Colonic mucosa (tissue), 4 donors: ENCODE results near the gene ADRA2C. TPM values are rescaled to one million over a fixed set of nuclear protein-coding genes. Genes with fewer than 3 reads are reported as not detected.

Experiments
- DNase-seq: peaks from one replicate; pipeline ENCODE4 v3.0.0-alpha.2; 2020
- H3K27ac ChIP-seq: fragments of 200-600 bp; one replicate; pipeline ENCODE4 v1.8.0; 2021
- H3K27me3 ChIP-seq: fragments of 200-600 bp; one replicate; pipeline ENCODE4 v1.8.0; 2021
- H3K36me3 ChIP-seq: fragments of 200-600 bp; one replicate; pipeline ENCODE4 v1.8.0; 2021
- H3K4me1 ChIP-seq: fragments of 200-600 bp; one replicate; pipeline ENCODE4 v1.8.0; 2021; ENCODE audit warnings: mild to moderate bottlenecking
- H3K4me3 ChIP-seq: fragments of 200-600 bp; one replicate; pipeline ENCODE4 v1.8.0; 2021
- H3K9ac ChIP-seq, 2 donors: one replicate each; pipeline ENCODE4 v1.7.0; 2013; ENCODE audit warnings: control low read depth in 2 of 2, low read depth in 2 of 2, low read length in 2 of 2
- H3K9me3 ChIP-seq: fragments of 200-600 bp; one replicate; pipeline ENCODE4 v1.8.0; 2021
- intact Hi-C: fragments of 100-400 bp; cut with DNase I; formaldehyde crosslinking; loops from one replicate; pipeline ENCODE4 v1.14.1; 2022
- total RNA-seq, 2 donors: library from RNA; stranded (reverse); fragmentation: NEBNext Ultra II Directional in 1 of 2; extraction: Animal tissue kit (Norgen Biotek cat#: 25700) in 1 of 2; gene quantifications; one replicate each; pipeline ENCODE4 v1.2.1, GENCODE V29; 2021
- TF ChIP-seq, protein P1 (sequence below): fragments of 200-600 bp; IDR thresholded peaks from one replicate; pipeline ENCODE4 v1.8.0; 2022; ENCODE audit warnings: antibody characterized with exemption, mild to moderate bottlenecking
- donor health status: healthy.
- donor health status: DM: no; HTN: no; CAD: no.
- donor health status: DM: no; HTN: no; CAD: no.

ADRA2C gene
- total RNA-seq, 2 donors from 2014 or later = 0.61 to 0.69 TPM

GRCh38 chr4:3719836-3720235 is 46.3 kb upstream of the ADRA2C start:
- no peak overlapping the region for H3K4me3 ChIP-seq
- no peaks in the 10 kb centered on the region for H3K9me3 ChIP-seq
- intact Hi-C loops = no loop called here
- no peaks in the 10 kb centered on the region for H3K4me1 ChIP-seq
- DNase-seq = no peak
- TF ChIP-seq, protein P1, sequence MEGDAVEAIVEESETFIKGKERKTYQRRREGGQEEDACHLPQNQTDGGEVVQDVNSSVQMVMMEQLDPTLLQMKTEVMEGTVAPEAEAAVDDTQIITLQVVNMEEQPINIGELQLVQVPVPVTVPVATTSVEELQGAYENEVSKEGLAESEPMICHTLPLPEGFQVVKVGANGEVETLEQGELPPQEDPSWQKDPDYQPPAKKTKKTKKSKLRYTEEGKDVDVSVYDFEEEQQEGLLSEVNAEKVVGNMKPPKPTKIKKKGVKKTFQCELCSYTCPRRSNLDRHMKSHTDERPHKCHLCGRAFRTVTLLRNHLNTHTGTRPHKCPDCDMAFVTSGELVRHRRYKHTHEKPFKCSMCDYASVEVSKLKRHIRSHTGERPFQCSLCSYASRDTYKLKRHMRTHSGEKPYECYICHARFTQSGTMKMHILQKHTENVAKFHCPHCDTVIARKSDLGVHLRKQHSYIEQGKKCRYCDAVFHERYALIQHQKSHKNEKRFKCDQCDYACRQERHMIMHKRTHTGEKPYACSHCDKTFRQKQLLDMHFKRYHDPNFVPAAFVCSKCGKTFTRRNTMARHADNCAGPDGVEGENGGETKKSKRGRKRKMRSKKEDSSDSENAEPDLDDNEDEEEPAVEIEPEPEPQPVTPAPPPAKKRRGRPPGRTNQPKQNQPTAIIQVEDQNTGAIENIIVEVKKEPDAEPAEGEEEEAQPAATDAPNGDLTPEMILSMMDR = no peak
- H3K27me3 ChIP-seq = peaks cover 2% of the 10 kb centered on the region
- no peaks in the 10 kb centered on the region for H3K36me3 ChIP-seq
- H3K27ac ChIP-seq = no peak overlapping the region
- no peak overlapping the region for H3K9ac ChIP-seq

- Histone ChIP-seq H3K4me3 (no peak overlapping the region), H3K9me3 (no peaks in the 10 kb centered on the region), H3K9ac (no peak overlapping the region), H3K27me3 (peaks cover 5% of the 10 kb centered on the region), H3K27ac (no peak overlapping the region), H3K4me1 (no peaks in the 10 kb centered on the region), H3K36me3 (no peaks in the 10 kb centered on the region)
- TF ChIP-seq, protein P1 = no peak
- intact Hi-C loops = no loop called here
- no peak for DNase-seq
Measured at GRCh38 chr4:3720466-3720865, 45.7 kb upstream of the ADRA2C start.

- Histone ChIP-seq H3K4me1 (no peaks in the 10 kb centered on the region), H3K36me3 (no peaks in the 10 kb centered on the region), H3K9ac (no peak overlapping the region), H3K9me3 (no peaks in the 10 kb centered on the region), H3K27me3 (peaks cover 5% of the 10 kb centered on the region), H3K4me3 (no peak overlapping the region), H3K27ac (no peak overlapping the region)
- no peak for DNase-seq
- intact Hi-C loops = no loop called here
- TF ChIP-seq, protein P1 = no peak
Measured at GRCh38 chr4:3721186-3721585, 45.0 kb upstream of the ADRA2C start.

GRCh38 chr4:3721627-3722026 is 44.6 kb upstream of the ADRA2C start:
- H3K27me3 ChIP-seq = peaks cover 5% of the 10 kb centered on the region

GRCh38 chr4:3722446-3723231 is 43.5 kb upstream of the ADRA2C start:
- Histone ChIP-seq H3K9me3 (no peaks in the 10 kb centered on the region), H3K9ac (no peak overlapping the region), H3K4me1 (no peaks in the 10 kb centered on the region), H3K4me3 (no peak overlapping the region), H3K27ac (no peak overlapping the region), H3K36me3 (no peaks in the 10 kb centered on the region), H3K27me3 (peaks cover 8% of the 10 kb centered on the region)
- no peak for DNase-seq
- intact Hi-C loops = no loop called here
- TF ChIP-seq, protein P1 = no peak

More at GRCh38 chr4:3721627-3722026, 44.6 kb upstream of the ADRA2C start:
- intact Hi-C loops = no loop called here
- no peak overlapping the region for H3K9ac ChIP-seq
- TF ChIP-seq, protein P1 = no peak
- no peak overlapping the region for H3K4me3 ChIP-seq
- no peaks in the 10 kb centered on the region for H3K36me3 ChIP-seq
- no peak overlapping the region for H3K27ac ChIP-seq
- DNase-seq = no peak
- H3K4me1 ChIP-seq = no peaks in the 10 kb centered on the region
- H3K9me3 ChIP-seq = no peaks in the 10 kb centered on the region
